Coronary artery (tissue), 2 donors: ENCODE data around the gene NKIRAS1.

Experiments
- DNase-seq: peaks from one replicate; pipeline ENCODE4 v3.0.0-alpha.2; 2017; ENCODE audit warnings: low spot score
- H3K27ac ChIP-seq, 2 donors: fragments of 200-600 bp; sonication (generic); one replicate each; pipeline ENCODE4 v1.5.1; 2016 to 2019
- H3K4me3 ChIP-seq: fragments of 200-600 bp; sonication (generic); 2 replicates; pipeline ENCODE4 v1.5.1; 2016; ENCODE audit warnings: mild to moderate bottlenecking, moderate library complexity
- CTCF ChIP-seq: fragments of 200-600 bp; sonication (generic); IDR thresholded peaks from one replicate; pipeline ENCODE4 v1.5.1; 2019; ENCODE audit warnings: antibody characterized with exemption

NKIRAS1 gene

GRCh38 chr3:23959135-23959900 lies 42.5 kb upstream of the NKIRAS1 start:
- no peak overlapping the region for H3K4me3 ChIP-seq
- TF ChIP-seq CTCF: no peak
- peak overlapping the region; percentile 5 to 19 for H3K27ac ChIP-seq
- no peak for DNase-seq

DNA sequence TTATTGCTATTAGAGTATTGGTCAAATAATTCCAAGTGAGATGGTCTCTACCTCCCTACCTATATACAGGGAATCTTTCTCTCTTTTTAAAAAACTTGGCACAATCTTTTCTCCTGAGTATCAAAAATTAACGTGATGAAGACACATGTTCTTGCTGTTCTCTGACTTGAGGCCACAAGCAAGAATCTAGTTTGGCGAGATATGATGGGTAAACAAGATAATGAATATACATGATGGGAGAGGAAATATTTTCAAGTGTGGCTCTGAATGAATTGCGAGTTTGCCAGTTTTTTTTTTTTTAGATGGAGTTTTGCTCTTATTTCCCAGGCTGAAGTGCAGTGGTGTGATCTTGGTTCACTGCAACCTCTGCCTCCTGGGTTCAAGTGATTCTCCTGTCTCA lies 39.9 kb upstream of the NKIRAS1 start:
- no peak for DNase-seq
- Histone ChIP-seq H3K4me3 (no peak overlapping the region), H3K27ac (no peak overlapping the region)
- TF ChIP-seq CTCF: no peak

GRCh38 chr3:23954144-23954543 lies 37.4 kb upstream of the NKIRAS1 start:
- no peak for DNase-seq
- no peak for TF ChIP-seq CTCF

DNA sequence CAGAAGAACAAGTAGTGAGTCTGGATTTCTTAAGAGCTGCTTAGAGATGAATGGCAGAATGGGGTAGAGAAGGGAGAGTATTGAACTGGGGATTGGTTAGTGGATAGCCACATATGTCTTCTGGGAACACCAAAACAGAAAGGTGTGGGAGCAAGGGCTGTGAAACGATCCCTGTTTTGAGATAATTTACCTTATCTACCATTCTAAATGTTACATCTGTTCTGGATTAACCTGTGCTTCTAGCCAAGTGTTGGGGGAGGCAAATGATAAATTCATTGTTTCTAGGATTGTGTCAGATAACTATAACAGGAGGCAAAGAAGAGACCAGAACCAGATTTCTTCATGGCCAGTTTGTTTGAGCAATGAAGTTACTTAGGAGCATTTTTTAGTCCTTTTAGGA lies 36.7 kb upstream of the NKIRAS1 start:
- DNase-seq: no peak
- no peak for TF ChIP-seq CTCF
- H3K4me3 ChIP-seq: no peak overlapping the region
- peak overlapping the region; percentile 18 to 62 for H3K27ac ChIP-seq

More at GRCh38 chr3:23954144-23954543, 37.4 kb upstream of the NKIRAS1 start:
- Histone ChIP-seq H3K4me3 (no peak overlapping the region), H3K27ac (peak overlapping the region in 1 of 2 donors; percentile 62)

DNA sequence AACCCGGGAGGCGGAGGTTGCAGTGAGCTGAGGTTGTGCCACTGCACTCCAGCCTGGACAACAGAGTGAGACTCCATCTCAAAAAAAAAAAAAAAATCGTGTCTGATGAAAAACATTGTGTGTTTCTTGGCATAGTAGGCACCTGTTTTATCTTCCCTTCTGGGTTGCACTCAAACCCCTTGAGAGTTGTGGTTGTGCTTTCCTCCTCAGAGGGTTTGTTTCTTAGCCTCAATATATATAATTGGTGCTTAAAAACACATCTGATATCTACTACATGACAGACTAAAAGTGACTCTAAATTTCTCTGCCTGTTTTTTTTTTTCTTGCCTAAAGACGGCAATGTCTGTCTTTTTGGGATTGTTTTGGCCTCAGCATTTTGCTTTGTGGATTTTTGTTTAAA lies 35.9 kb upstream of the NKIRAS1 start:
- H3K4me3 ChIP-seq: no peak overlapping the region
- no peak for TF ChIP-seq CTCF
- peak overlapping the region; percentile 55 to 62 for H3K27ac ChIP-seq
- DNase-seq: no peak

DNA sequence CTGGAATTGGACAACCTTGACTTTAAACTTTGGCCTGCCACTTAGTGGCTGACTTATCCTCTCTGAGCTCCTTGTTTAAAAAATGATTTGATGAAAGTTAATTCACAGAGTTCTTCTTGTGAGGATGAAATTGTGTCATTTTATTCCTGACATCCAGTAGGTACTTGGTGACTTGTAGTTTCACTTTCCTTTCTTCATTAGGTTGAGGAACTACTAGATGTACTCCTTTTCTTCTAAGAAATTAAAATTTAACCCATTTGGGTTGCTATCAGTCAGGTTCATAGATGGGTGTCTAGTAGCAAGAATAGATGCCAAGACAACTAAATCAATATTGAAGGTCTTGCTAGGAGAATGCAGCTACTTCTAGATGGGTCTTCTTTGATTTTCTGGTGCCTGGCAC lies 33.5 kb upstream of the NKIRAS1 start:
- peak overlapping the region; percentile 60 to 63 for H3K27ac ChIP-seq
- H3K4me3 ChIP-seq: peak overlapping the region; percentile 34
- TF ChIP-seq CTCF: no peak

GRCh38 chr3:23949784-23950183 lies 33.0 kb upstream of the NKIRAS1 start:
- Histone ChIP-seq H3K27ac (peak overlapping the region; percentile 60 to 63), H3K4me3 (peak overlapping the region; percentile 34)
- TF ChIP-seq CTCF: no peak
- DNase-seq: no peak

More for the DNA sequence above, 33.5 kb upstream of the NKIRAS1 start:
- DNase-seq: no peak
